ENCODE measurements around the gene CAMSAP2.

- TF ChIP-seq, protein P1, sequence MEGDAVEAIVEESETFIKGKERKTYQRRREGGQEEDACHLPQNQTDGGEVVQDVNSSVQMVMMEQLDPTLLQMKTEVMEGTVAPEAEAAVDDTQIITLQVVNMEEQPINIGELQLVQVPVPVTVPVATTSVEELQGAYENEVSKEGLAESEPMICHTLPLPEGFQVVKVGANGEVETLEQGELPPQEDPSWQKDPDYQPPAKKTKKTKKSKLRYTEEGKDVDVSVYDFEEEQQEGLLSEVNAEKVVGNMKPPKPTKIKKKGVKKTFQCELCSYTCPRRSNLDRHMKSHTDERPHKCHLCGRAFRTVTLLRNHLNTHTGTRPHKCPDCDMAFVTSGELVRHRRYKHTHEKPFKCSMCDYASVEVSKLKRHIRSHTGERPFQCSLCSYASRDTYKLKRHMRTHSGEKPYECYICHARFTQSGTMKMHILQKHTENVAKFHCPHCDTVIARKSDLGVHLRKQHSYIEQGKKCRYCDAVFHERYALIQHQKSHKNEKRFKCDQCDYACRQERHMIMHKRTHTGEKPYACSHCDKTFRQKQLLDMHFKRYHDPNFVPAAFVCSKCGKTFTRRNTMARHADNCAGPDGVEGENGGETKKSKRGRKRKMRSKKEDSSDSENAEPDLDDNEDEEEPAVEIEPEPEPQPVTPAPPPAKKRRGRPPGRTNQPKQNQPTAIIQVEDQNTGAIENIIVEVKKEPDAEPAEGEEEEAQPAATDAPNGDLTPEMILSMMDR (IDR thresholded peaks at IDR 0.05), result no peak
- TF ChIP-seq POLR2A (IDR thresholded peaks at IDR 0.05), result no peak
- no peak for TF ChIP-seq POLR2AphosphoS5 (IDR thresholded peaks at IDR 0.05)
Observed at GRCh38 chr1:200836213-200836612, 97.5 kb downstream of the CAMSAP2 start.
